Activated CD4-positive, alpha-beta T cell treated with anti-CD3 and anti-CD28 coated beads, Interleukin-2, amount 10 ng/mL, durations not matched to agents 24 days and 14 days (primary cell): Measurements from ENCODE around the gene CLEC5A. TPM values are rescaled to one million over a fixed set of nuclear protein-coding genes. Genes with fewer than 3 reads are reported as not detected.
"Not testable (repeated sequence)": the region's sequence is repeated elsewhere in the genome, so short reads cannot be mapped to it uniquely, and the experiment has no call there.

Experiments
- DNase-seq: peaks from one replicate; pipeline ENCODE4 v3.0.0; 2022
- H3K27ac Mint-ChIP-seq: one replicate; pipeline ENCODE4 v1.8.0; 2022; ENCODE audit warnings: mild to moderate bottlenecking, mixed read lengths
- H3K27me3 Mint-ChIP-seq: one replicate; pipeline ENCODE4 v1.8.0; 2022; ENCODE audit warnings: mixed read lengths
- H3K36me3 Mint-ChIP-seq: one replicate; pipeline ENCODE4 v1.8.0; 2022; ENCODE audit warnings: low read depth, mild to moderate bottlenecking, mixed read lengths
- H3K4me1 Mint-ChIP-seq: one replicate; pipeline ENCODE4 v1.8.0; 2021; ENCODE audit warnings: mixed read lengths
- H3K4me3 Mint-ChIP-seq: one replicate; pipeline ENCODE4 v1.8.0; 2022; ENCODE audit warnings: mild to moderate bottlenecking, moderate library complexity, mixed read lengths
- H3K9me3 Mint-ChIP-seq: one replicate; pipeline ENCODE4 v1.8.0; 2021; ENCODE audit warnings: mixed read lengths
- intact Hi-C: fragments of 100-400 bp; cut with micrococcal nuclease; formaldehyde crosslinking; loops from one replicate; pipeline ENCODE4 v1.15.1; 2023
- total RNA-seq: library from RNA; stranded (reverse); gene quantifications from 2 replicates; pipeline ENCODE4 v1.2.3, GENCODE V29; 2022

Gene CLEC5A
- total RNA-seq, 1 donor from 2014 or later, result not detected

GRCh38 chr7:141928146-141928844, 18.5 kb downstream of the CLEC5A start:
- DNase-seq, result no peak
- intact Hi-C loops, result no loop called here
- H3K27me3 Mint-ChIP-seq, result no peaks in the 10 kb centered on the region
- H3K4me1 Mint-ChIP-seq, result no peaks in the 10 kb centered on the region
- H3K36me3 Mint-ChIP-seq, result no peaks in the 10 kb centered on the region
- H3K4me3 Mint-ChIP-seq, result no peak overlapping the region
- no peak overlapping the region for H3K27ac Mint-ChIP-seq
- peaks cover 4% of the 10 kb centered on the region for H3K9me3 Mint-ChIP-seq

- no peaks in the 10 kb centered on the region for H3K36me3 Mint-ChIP-seq
- H3K4me1 Mint-ChIP-seq, result no peaks in the 10 kb centered on the region
- H3K4me3 Mint-ChIP-seq, result no peak overlapping the region
- intact Hi-C loops, result no loop called here
- no peak for DNase-seq
- no peaks in the 10 kb centered on the region for H3K27me3 Mint-ChIP-seq
- H3K9me3 Mint-ChIP-seq, result no peaks in the 10 kb centered on the region
- no peak overlapping the region for H3K27ac Mint-ChIP-seq
Observed at GRCh38 chr7:141920281-141920680, 26.5 kb downstream of the CLEC5A start.

- H3K4me1 Mint-ChIP-seq, result no peaks in the 10 kb centered on the region
- H3K9me3 Mint-ChIP-seq, result no peaks in the 10 kb centered on the region
- no peak within 1 kb of the TSS for H3K4me3 Mint-ChIP-seq
- no peak for DNase-seq
- intact Hi-C loops, result no loop called here
- no peak within 1 kb of the TSS for H3K27ac Mint-ChIP-seq
- H3K36me3 Mint-ChIP-seq, result no peaks in the 10 kb centered on the region
- no peaks in the 10 kb centered on the region for H3K27me3 Mint-ChIP-seq
Observed at GRCh38 chr7:141916099-141916498, 30.7 kb downstream of the CLEC5A start, which contains the start of gene OR9A4. OR9A4 (plus strand) TSS chr7:141916399; CDS start chr7:141918876, 2,477 bp downstream.

DNA sequence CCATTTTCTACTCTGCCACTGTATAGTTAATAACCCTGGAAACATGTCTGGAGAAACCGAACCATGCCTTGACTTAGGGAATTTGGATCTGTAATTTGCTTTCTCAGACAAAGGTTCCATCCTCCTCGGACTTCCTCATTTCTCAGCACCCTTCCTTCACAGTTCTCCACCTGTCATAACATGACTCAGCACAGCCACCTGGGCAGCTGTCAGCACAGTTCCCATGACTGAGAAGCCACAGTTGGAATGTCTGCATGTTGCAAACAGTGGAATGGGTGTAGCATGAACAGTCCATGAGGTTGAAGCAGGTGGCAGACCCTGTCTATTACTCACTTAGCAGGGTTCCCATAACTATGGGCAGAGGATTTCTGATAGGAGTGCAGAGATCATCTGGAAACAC, 31.2 kb downstream of the CLEC5A start:
- H3K27me3 Mint-ChIP-seq, result peaks cover 2% of the 10 kb centered on the region
- no peak overlapping the region for H3K27ac Mint-ChIP-seq
- no peaks in the 10 kb centered on the region for H3K9me3 Mint-ChIP-seq
- no peak for DNase-seq
- no peaks in the 10 kb centered on the region for H3K4me1 Mint-ChIP-seq
- H3K36me3 Mint-ChIP-seq, result no peaks in the 10 kb centered on the region
- no peak overlapping the region for H3K4me3 Mint-ChIP-seq
- intact Hi-C loops, result no loop called here

GRCh38 chr7:141911391-141911790, 35.4 kb downstream of the CLEC5A start:
- no peak for DNase-seq
- no peaks in the 10 kb centered on the region for H3K4me1 Mint-ChIP-seq
- intact Hi-C loops, result no loop called here
- no peak overlapping the region for H3K27ac Mint-ChIP-seq
- H3K9me3 Mint-ChIP-seq, result no peaks in the 10 kb centered on the region
- no peak overlapping the region for H3K4me3 Mint-ChIP-seq
- no peaks in the 10 kb centered on the region for H3K36me3 Mint-ChIP-seq
- peaks cover 2% of the 10 kb centered on the region for H3K27me3 Mint-ChIP-seq

GRCh38 chr7:141906285-141906684, 40.5 kb downstream of the CLEC5A start:
- intact Hi-C loops, result no loop called here
- Mint-ChIP-seq H3K4me1 (no peaks in the 10 kb centered on the region), H3K27me3 (peaks cover 2% of the 10 kb centered on the region), H3K27ac (no peak overlapping the region), H3K36me3 (no peaks in the 10 kb centered on the region), H3K4me3 (no peak overlapping the region), H3K9me3 (no peaks in the 10 kb centered on the region)
- DNase-seq, result no peak

DNA sequence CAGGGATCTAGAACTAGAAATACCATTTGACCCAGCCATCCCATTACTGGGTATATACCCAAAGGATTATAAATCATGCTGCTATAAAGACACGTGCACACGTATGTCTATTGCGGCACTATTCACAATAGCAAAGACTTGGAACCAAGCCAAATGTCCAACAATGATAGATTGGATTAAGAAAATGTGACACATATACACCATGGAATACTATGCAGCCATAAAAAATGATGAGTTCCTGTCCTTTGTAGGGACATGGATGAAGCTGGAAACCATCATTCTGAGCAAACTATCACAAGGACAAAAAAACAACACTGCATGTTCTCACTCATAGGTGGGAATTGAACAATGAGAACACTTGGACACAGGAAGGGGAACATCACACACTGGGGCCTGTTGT, 47.4 kb downstream of the CLEC5A start:
- H3K27ac Mint-ChIP-seq, intact Hi-C loops, DNase-seq, H3K4me1 Mint-ChIP-seq, H3K27me3 Mint-ChIP-seq, H3K9me3 Mint-ChIP-seq, H3K36me3 Mint-ChIP-seq, H3K4me3 Mint-ChIP-seq: not testable (repeated sequence)

GRCh38 chr7:141891336-141891735, 55.4 kb downstream of the CLEC5A start:
- H3K27ac Mint-ChIP-seq, result no peak overlapping the region
- H3K4me1 Mint-ChIP-seq, result no peaks in the 10 kb centered on the region
- intact Hi-C loops, result no loop called here
- H3K36me3 Mint-ChIP-seq, result no peaks in the 10 kb centered on the region
- no peaks in the 10 kb centered on the region for H3K27me3 Mint-ChIP-seq
- no peak for DNase-seq
- no peak overlapping the region for H3K4me3 Mint-ChIP-seq
- no peaks in the 10 kb centered on the region for H3K9me3 Mint-ChIP-seq

GRCh38 chr7:141889321-141889720, 57.5 kb downstream of the CLEC5A start:
- Mint-ChIP-seq H3K4me1 (no peaks in the 10 kb centered on the region), H3K36me3 (no peaks in the 10 kb centered on the region)

GRCh38 chr7:141884539-141885225, 62.1 kb downstream of the CLEC5A start:
- Mint-ChIP-seq H3K4me1 (no peaks in the 10 kb centered on the region), H3K27ac (no peak overlapping the region), H3K36me3 (no peaks in the 10 kb centered on the region), H3K4me3 (no peak overlapping the region), H3K27me3 (no peaks in the 10 kb centered on the region), H3K9me3 (no peaks in the 10 kb centered on the region)
- DNase-seq, result no peak
- intact Hi-C loops, result no loop called here

More at GRCh38 chr7:141889321-141889720, 57.5 kb downstream of the CLEC5A start:
- no peak overlapping the region for H3K27ac Mint-ChIP-seq
- no peaks in the 10 kb centered on the region for H3K27me3 Mint-ChIP-seq
- DNase-seq, result no peak
- H3K9me3 Mint-ChIP-seq, result no peaks in the 10 kb centered on the region
- no peak overlapping the region for H3K4me3 Mint-ChIP-seq
- intact Hi-C loops, result no loop called here

DNA sequence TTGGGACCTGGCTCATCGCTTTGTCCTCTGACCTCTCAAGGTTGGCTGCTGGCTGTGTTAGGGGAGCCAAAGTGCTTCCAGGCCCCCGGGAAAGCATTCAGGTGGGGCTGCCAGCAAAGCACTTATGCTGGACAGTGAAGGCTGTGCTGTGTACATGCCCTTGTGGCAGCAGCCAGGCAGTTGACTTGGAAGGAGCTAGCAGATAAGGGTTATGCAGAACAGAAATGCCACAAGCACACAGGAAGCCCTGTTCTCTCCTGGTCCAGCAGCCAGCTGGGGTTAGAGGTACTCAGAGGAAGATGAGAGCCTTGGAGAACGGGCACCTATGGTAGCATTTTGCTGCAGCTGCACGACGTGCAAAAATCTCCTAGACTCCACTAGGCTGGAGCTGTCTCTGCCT, 65.8 kb downstream of the CLEC5A start:
- intact Hi-C loops, result no loop called here

DNA sequence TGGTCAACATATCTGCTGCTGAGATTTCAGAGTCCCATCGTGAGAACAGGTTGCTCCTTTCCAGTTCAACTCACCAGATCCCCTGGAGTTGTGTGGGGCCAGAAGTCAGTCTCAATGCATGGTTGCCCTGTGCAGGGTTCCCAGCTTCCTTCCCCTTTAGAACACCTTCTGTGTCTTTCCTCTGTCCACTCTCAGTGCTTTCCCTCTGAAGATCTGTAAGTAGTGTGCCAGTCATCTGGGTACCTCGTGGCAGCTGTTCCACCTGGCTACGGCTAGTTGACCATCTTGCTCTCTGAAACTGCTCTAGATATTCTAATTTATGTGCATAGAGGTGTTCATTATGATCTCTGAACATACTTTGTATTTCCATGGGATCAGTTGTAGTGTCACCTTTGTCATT, 69.4 kb downstream of the CLEC5A start:
- Mint-ChIP-seq H3K27me3 (no peaks in the 10 kb centered on the region), H3K9me3 (no peaks in the 10 kb centered on the region), H3K4me1 (no peaks in the 10 kb centered on the region), H3K36me3 (no peaks in the 10 kb centered on the region), H3K4me3 (no peak overlapping the region), H3K27ac (no peak overlapping the region)
- no peak for DNase-seq
- intact Hi-C loops, result no loop called here

More for the DNA sequence above, 65.8 kb downstream of the CLEC5A start:
- Mint-ChIP-seq H3K36me3 (no peaks in the 10 kb centered on the region), H3K27me3 (no peaks in the 10 kb centered on the region), H3K9me3 (no peaks in the 10 kb centered on the region), H3K4me1 (no peaks in the 10 kb centered on the region), H3K4me3 (no peak overlapping the region), H3K27ac (no peak overlapping the region)
- DNase-seq, result no peak
